SU-DHL-6 (cell line): ENCODE data around the gene MAP2K7.

Experiments
- H2AFZ ChIP-seq: fragments of 200-600 bp; sonication (generic); 2 replicates; pipeline ENCODE4 v1.6.1; 2014; ENCODE audit warnings: low read depth, mild to moderate bottlenecking, moderate library complexity, mixed read lengths, antibody characterized with exemption, low read length; ENCODE audit not compliant: severe bottlenecking
- H3F3A ChIP-seq: fragments of 200-600 bp; shearing (Covaris generic); 2 replicates; pipeline ENCODE4 v1.6.0; 2016; ENCODE audit warnings: antibody characterized with exemption, mild to moderate bottlenecking; ENCODE audit not compliant: insufficient read depth
- H3K27ac ChIP-seq: fragments of 200-600 bp; sonication (generic); 2 replicates; pipeline ENCODE4 v1.5.1; 2016; ENCODE audit warnings: low read depth, mild to moderate bottlenecking, low read length, moderate library complexity, mixed read lengths
- H3K27me3 ChIP-seq: fragments of 200-600 bp; sonication (generic), shearing (Covaris generic); 2 replicates; pipeline ENCODE4 v1.6.0; 2014; ENCODE audit warnings: mild to moderate bottlenecking, low read length
- H3K36me3 ChIP-seq: fragments of 200-600 bp; sonication (generic); 2 replicates; pipeline ENCODE4 v1.6.1; 2014; ENCODE audit warnings: mild to moderate bottlenecking, low read length, mixed read lengths
- H3K4me2 ChIP-seq: fragments of 300-600, 200-600 bp; shearing (Covaris generic), sonication (generic); 2 replicates; pipeline ENCODE4 v1.6.0; 2014; ENCODE audit warnings: low read length, low read depth, mild to moderate bottlenecking; ENCODE audit not compliant: poor library complexity, severe bottlenecking
- H3K4me3 ChIP-seq: fragments of 200-600 bp; sonication (generic); 2 replicates; pipeline ENCODE4 v1.5.1; 2014; ENCODE audit warnings: antibody characterized with exemption, low read length, mild to moderate bottlenecking, mixed read lengths; ENCODE audit not compliant: insufficient read depth, poor library complexity, severe bottlenecking
- H3K79me2 ChIP-seq: fragments of 200-600 bp; sonication (generic); 2 replicates; pipeline ENCODE4 v1.6.1; 2014; ENCODE audit warnings: mild to moderate bottlenecking, low read length, moderate library complexity; ENCODE audit not compliant: insufficient read depth
- H3K9ac ChIP-seq: fragments of 200-600 bp; sonication (generic); 2 replicates; pipeline ENCODE4 v1.7.0; 2014; ENCODE audit warnings: mild to moderate bottlenecking, low read length
- H3K9me2 ChIP-seq: fragments of 200-600 bp; sonication (generic); replicated peaks from 2 replicates; pipeline ENCODE4 v1.6.1; 2014; ENCODE audit warnings: low read length; ENCODE audit not compliant: insufficient read depth
- H3K9me3 ChIP-seq: fragments of 200-600 bp; sonication (generic); 2 replicates; pipeline ENCODE4 v1.6.1; 2014; ENCODE audit warnings: low read length, mixed read lengths; ENCODE audit not compliant: insufficient read depth
- H4K20me1 ChIP-seq: fragments of 200-600 bp; sonication (generic); 2 replicates; pipeline ENCODE4 v1.6.1; 2014; ENCODE audit warnings: low read depth, mild to moderate bottlenecking, antibody characterized with exemption, low read length, moderate library complexity, mixed read lengths
- CTCF ChIP-seq: fragments of 200-600 bp; sonication (generic); IDR thresholded peaks from one replicate; pipeline ENCODE4 v1.5.1; 2017; ENCODE audit warnings: antibody characterized with exemption, mild to moderate bottlenecking, low read length, moderate library complexity; ENCODE audit not compliant: insufficient read depth, poor library complexity, severe bottlenecking
- EZH2phosphoT487 ChIP-seq: fragments of 200-600 bp; sonication (generic), shearing (Covaris generic); conservative IDR thresholded peaks from 2 replicates; pipeline ENCODE4 v1.6.1; 2018; ENCODE audit warnings: mild to moderate bottlenecking, antibody characterized with exemption, low read length, moderate library complexity, mixed read lengths

The MAP2K7 gene

DNA sequence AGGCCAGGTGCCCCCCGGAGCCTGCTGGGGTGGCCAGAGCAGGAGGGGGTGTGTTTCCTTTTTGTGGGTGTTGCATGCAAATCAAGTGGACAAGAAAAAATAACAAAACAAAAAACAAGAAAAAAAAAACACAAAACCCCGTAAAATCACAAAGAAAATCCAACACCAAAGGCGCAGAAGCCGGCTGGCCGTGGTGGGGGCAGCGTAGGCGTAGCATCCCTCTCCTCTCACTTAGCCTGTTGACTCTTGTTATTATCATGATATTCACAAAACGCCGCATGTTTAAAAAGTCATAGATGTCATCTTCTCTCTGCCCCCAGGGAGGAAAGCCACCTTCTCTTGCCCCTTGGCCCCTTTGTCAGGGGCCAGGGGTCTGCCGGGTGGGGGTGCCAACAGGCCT, 10.0 kb downstream of the MAP2K7 start:
- Histone ChIP-seq H3K4me2 (no peak overlapping the region), H3K9ac (no peak overlapping the region), H3K79me2 (no peaks in the 10 kb centered on the region; the same call in 1 of the 2 replicates), H3K36me3 (no peaks in the 10 kb centered on the region), H3K27me3 (no peaks in the 10 kb centered on the region), H3K4me3 (no peak overlapping the region), H3K9me3 (no peaks in the 10 kb centered on the region), H4K20me1 (no peaks in the 10 kb centered on the region), H3K27ac (no peak overlapping the region), H3F3A (0 out of 2 replicates have a peak, but pooled peaks cover 3% of the 10 kb centered on the region), H2AFZ (no peak overlapping the region), H3K9me2 (no peaks in the 10 kb centered on the region)
- TF ChIP-seq CTCF (no peak), EZH2phosphoT487 (no peak)

DNA sequence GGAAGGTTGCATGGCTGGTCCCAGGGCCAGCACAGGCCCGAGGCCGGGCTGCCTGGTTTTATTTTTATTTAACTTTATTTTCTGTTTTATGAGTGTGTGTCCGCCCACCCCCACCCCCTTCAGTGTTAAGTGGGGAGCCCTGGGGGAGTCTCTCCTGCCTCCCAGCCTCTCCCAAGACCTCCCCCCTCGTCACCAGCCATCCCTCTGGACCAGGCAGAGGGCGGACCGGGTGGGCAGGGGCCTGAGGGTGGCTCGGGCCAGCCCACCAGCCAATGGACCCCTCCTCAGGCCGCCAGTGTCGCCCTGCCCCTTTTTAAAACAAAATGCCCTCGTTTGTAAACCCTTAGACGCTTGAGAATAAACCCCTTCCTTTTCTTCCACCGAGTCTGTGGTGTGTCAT, 10.4 kb downstream of the MAP2K7 start:
- TF ChIP-seq CTCF: no peak
- no peak for TF ChIP-seq EZH2phosphoT487
- H3K27me3 ChIP-seq: no peaks in the 10 kb centered on the region
- H3K36me3 ChIP-seq: no peaks in the 10 kb centered on the region

DNA sequence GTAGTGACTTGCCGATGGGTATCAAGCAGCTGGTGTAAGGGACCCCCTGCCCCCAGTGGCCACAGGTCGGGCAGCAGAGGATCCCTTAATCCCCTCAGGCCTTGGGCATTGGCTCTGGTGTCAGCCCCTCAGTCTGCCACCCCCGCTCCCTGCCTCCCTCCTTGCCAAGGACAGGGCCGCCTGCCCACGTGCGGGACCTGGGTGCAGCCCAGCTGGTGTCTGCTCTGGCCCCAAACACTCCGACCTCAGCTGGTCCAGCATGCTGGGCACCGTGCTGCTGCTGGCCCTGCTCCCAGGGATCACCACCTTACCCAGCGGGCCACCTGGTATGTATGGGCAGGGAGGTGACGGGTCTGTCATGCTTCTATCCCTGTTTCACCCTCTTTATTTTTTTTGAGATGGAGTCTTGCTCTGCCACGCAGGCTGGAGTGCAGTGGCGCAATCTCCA, 10.9 kb downstream of the MAP2K7 start, which contains the start of gene TGFBR3L:
Gene TGFBR3L (plus strand): TSS at position 233 of the 448 bp plus-strand sequence.
- Histone ChIP-seq H3K9ac (no peak within 1 kb of the TSS), H2AFZ (no peak within 1 kb of the TSS), H3K9me3 (no peaks in the 10 kb centered on the region), H3K79me2 (no peaks in the 10 kb centered on the region), H3K4me3 (no peak within 1 kb of the TSS), H4K20me1 (no peaks in the 10 kb centered on the region), H3K27me3 (no peaks in the 10 kb centered on the region), H3K27ac (no peak within 1 kb of the TSS), H3K4me2 (peak within 1 kb of the TSS; percentile 38), H3F3A (0 out of 2 replicates have a peak, but pooled peaks cover 3% of the 10 kb centered on the region), H3K9me2 (no peaks in the 10 kb centered on the region), H3K36me3 (no peaks in the 10 kb centered on the region)
- TF ChIP-seq EZH2phosphoT487: no peak
- TF ChIP-seq CTCF: no peak

More for the DNA sequence above, 10.4 kb downstream of the MAP2K7 start:
- Histone ChIP-seq H3F3A (0 out of 2 replicates have a peak, but pooled peaks cover 3% of the 10 kb centered on the region), H4K20me1 (no peaks in the 10 kb centered on the region), H3K27ac (no peak overlapping the region), H3K4me3 (no peak overlapping the region), H3K79me2 (no peaks in the 10 kb centered on the region), H3K4me2 (no peak overlapping the region), H3K9ac (no peak overlapping the region), H3K9me3 (no peaks in the 10 kb centered on the region), H3K9me2 (no peaks in the 10 kb centered on the region), H2AFZ (no peak overlapping the region)
